HG02852 (cell line): ENCODE results near the gene SNAI3.
A peak's percentile ranks its signal among the peaks of the same experiment; 100 is the strongest.

ENCODE experiments used
- ATAC-seq: cut with Tn5 transposase; IDR thresholded peaks from one replicate; pipeline ENCODE4 v1.9.1; 2021; ENCODE audit warnings: mild to moderate bottlenecking, moderate library complexity; ENCODE audit not compliant: unreplicated experiment

The SNAI3 gene

DNA sequence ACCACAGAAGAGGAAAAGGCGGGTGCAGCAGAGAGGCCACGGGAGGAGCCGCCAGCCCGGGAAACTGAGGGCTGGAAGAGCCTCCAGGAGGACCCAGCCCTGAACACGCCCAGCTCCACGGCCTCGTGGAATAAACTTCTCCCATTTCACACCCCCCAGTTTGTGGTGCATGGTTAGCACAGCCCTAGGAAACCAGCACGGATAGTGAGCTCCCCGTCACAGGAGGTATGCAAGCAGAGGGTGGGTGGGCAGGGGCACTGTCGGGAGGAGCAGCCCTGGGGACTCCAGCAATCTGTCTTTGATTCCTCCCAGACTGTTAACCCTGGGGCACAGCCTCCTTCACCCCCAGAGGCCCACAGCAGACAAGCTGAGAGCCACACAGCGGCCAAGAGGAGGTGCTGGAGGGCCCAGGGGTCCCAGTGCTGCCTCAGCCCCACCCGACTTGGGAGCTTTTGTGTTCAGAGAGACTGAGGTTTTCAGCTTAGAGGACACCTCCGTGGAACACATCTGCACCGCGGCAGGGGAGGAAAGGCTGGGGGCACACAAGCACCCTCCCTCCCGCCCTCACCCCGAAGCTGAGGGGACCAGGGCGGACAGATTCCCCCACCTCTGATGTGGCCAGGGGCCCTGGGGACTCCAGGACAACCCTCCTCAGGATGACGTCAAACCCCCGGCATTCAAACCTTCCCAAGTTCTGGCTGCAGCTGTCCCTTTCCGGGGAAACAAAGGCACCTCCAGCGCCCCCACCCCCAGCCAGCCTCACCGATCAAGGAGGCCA lies 49.6 kb downstream of the SNAI3 start:
- no peak for ATAC-seq

DNA sequence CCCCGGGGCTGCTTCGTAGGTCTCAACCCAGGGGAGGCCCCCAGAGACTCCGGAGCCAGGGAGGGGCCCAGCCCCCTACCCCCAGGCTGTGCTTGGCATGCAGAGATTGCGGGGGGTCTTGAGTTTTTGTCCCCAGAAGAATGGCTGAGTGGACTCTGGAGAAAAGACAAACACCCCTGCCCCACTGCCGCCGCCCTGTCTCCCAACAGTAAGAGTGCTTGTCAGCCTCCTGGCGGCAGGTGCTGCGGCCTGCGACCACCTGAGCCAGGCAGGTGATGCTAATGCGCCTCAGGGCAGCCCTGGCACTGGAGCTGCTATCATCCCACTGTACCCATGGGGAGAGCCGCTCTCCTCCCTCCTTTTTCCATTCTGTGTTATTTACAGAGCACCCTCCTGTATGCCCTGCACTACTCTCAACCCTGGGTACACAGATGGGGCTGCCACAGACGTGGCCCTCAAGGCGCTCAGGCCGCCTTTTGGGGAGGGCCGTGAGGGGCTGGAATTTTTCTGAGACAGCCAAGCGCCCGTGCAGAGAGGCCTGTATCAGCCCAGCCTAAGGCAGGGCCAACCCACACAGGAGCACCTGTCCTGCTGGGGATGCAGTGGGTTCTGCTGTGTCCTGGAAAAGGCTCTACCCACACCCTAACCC lies 50.5 kb downstream of the SNAI3 start:
- ATAC-seq, result no peak

- no peak for ATAC-seq
Measured at GRCh38 chr16:88634994-88635670, 51.2 kb downstream of the SNAI3 start.

DNA sequence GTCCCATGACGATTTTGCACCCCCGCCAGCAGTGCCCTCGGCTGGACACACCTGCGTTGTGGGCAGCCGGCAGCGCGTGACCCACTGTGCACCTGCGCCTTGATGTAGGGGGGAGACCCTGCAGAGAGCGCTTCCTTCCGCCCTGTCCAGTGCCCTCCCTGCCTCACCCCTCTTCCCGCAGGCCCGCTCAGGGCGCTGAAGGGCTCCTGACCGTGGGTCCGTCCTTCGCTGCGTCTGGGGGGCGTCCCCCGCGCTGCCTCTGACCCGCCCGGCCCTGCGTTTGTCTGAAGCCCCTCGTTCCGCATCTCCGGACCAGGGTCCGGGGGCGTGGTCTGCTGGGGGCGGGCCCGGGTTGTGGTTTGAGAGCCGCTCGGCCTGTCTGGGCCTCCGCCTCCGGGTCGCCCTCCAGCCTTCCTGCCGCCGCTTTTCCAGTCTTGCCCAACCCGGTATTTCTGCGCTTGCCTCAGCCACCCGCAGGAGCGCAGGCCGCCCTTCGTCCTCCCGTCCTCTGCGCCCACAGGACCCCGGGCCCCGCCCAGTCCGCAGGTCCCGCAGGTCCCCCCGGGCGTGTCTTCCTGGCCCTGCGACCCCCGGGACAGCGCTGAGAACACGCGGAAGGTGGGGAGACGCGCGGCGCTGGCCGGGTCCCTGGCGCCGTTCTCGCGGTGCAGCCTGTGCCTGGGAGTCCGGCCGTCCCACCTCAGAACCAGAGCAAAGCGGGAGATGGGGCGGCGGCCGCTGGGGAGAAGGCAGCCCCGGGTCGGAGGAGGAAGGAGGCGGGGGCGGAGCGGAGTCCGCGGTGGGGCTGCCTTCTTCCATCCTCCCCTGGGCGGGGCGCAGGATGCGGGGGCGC lies 51.9 kb downstream of the SNAI3 start:
- peak; percentile 38 for ATAC-seq

GRCh38 chr16:88633684-88634140 lies 52.6 kb downstream of the SNAI3 start:
- peak; percentile 24 for ATAC-seq

DNA sequence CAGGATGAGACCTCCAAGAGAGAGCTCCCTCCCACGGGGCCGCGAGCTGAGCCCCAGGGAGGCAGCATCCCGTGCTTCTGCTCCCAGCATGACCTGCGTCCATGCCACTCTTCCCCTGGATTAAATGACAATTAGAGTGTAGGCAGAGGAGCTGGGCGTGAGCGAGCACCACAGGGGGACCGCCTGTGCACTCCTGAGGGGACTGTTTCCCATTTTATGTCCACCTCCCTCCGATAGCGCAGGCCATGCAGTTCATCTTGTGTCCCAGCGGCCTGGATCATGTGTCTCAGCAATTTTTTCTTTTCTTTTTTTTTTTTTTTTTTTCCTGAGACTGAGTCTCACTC lies 53.7 kb downstream of the SNAI3 start:
- ATAC-seq, result no peak

DNA sequence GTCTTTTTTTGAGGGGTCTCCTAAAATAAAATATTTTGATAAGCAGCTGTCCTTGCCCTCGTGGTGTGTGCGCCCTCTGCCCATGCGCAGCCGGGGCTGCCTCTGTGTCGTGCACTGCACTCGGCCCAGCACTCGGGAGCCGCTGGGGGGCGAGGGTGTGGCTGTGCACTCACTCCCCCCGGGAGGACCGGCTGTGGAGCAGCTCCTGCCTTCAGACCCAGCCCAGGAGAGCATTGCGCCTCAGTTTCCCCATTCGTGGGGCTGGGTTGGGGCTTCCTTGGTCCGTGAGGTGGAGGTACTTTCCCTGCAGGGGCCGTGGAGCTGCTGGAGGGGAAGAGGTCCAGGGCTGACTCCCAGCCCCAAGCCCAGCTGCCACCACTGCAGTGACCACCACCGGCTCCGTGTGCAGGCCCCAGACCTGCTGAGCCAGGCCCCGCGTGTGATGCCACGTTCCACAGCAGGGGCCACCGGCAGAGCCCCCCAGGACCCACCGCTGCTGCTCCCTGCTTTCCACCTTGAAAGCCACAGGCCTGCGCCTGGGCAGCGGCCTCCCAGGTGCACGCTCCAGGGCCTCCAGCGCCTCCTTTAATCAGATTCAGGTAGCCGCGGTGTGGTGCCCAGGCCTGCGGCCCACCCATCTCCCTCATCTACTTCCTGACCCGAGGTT lies 54.3 kb downstream of the SNAI3 start:
- no peak for ATAC-seq

- no peak for ATAC-seq
Measured at GRCh38 chr16:88631384-88631783, 54.9 kb downstream of the SNAI3 start.

- ATAC-seq, result no peak
Measured at GRCh38 chr16:88630941-88631340, 55.4 kb downstream of the SNAI3 start.

- ATAC-seq, result no peak
Measured at GRCh38 chr16:88630433-88630832, 55.9 kb downstream of the SNAI3 start.

DNA sequence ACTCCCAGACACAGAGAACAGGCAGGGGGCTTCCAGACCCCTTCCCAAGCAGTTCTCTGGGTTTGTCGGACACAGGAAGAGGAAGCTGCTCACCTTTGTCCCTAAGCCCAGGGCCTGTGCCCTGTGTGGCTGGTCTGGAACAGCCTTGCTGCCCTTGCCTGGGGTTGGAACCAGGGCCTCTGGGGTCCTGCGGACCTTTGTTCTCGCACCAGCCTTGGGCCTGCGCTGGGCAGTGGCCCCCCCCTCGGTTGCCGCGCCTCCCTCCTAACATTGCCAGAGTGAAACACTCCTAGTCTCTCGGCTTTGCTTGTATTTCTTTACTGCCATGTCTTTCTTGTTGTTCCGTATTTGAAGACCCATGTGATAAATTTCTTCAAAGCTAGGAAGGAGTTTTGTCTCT lies 56.5 kb downstream of the SNAI3 start:
- ATAC-seq, result no peak

DNA sequence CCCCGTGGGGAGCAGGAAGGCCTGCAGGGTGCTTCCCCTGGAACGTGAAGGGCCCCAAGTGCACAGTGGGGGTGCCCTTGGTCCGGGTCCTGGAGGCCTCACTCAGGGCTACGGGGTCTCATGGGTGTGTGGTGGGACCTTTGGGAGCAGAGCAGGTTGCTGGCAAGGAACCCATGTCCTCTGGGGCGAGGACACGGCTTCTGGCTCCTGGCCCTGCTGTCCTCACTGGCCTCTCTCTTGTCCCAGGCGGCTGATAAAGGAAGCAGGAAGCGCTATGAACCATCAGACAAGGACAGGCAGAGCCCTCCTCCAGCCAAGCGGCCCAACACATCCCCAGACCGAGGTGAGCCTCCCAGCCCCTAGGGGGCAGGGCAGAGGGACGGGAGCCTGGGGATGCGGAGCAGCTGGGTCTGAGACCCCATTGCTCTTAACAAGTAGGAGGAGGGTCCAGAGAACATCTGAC lies 57.8 kb downstream of the SNAI3 start:
- no peak for ATAC-seq
